OCI-LY1 (cell line): ENCODE data around the gene ETV2.
"Not testable (repeated sequence)": the region's sequence is repeated elsewhere in the genome, so short reads cannot be mapped to it uniquely, and the experiment has no call there.

ENCODE experiments used
- H2AFZ ChIP-seq: fragments of 200-600 bp; sonication (generic), shearing (Covaris generic); 2 replicates; pipeline ENCODE4 v1.6.0; 2014; ENCODE audit warnings: antibody characterized with exemption, mild to moderate bottlenecking, low read length
- H3F3A ChIP-seq: fragments of 200-600 bp; sonication (generic), shearing (Covaris generic); 2 replicates; pipeline ENCODE4 v1.6.0; 2014; ENCODE audit warnings: mild to moderate bottlenecking, antibody characterized with exemption, low read length, moderate library complexity; ENCODE audit not compliant: insufficient read depth
- H3K27ac ChIP-seq: fragments of 200-600 bp; sonication (generic); 2 replicates; pipeline ENCODE4 v1.5.1; 2014; ENCODE audit warnings: low read length, mixed run types, mild to moderate bottlenecking, low read depth; ENCODE audit not compliant: poor library complexity, severe bottlenecking
- H3K27me3 ChIP-seq: fragments of 200-600 bp; sonication (generic); 2 replicates; pipeline ENCODE4 v1.6.0; 2014; ENCODE audit warnings: antibody characterized with exemption, mild to moderate bottlenecking, low read length, moderate library complexity; ENCODE audit not compliant: insufficient read depth
- H3K36me3 ChIP-seq: fragments of 200-600 bp; sonication (generic); 2 replicates; pipeline ENCODE4 v1.6.1; 2014; ENCODE audit warnings: mild to moderate bottlenecking, antibody characterized with exemption, low read length, moderate library complexity, mixed read lengths; ENCODE audit not compliant: insufficient read depth
- H3K4me1 ChIP-seq: fragments of 200-600 bp; sonication (generic); 2 replicates; pipeline ENCODE4 v1.5.1; 2014; ENCODE audit warnings: mild to moderate bottlenecking, low read length, moderate library complexity; ENCODE audit not compliant: insufficient read depth, severe bottlenecking
- H3K4me2 ChIP-seq: fragments of 200-600 bp; sonication (generic), shearing (Covaris generic); 2 replicates; pipeline ENCODE4 v1.6.1; 2014; ENCODE audit warnings: low read length
- H3K4me3 ChIP-seq: fragments of 200-600 bp; sonication (generic); 2 replicates; pipeline ENCODE4 v1.5.1; 2014; ENCODE audit warnings: low read length, low read depth, mild to moderate bottlenecking, mixed read lengths; ENCODE audit not compliant: poor library complexity, severe bottlenecking
- H3K79me2 ChIP-seq: fragments of 200-600 bp; shearing (Covaris generic); 2 replicates; pipeline ENCODE4 v1.6.1; 2016; ENCODE audit warnings: mixed run types, low read length, mixed read lengths; ENCODE audit not compliant: insufficient read depth
- H3K9ac ChIP-seq: fragments of 200-600 bp; sonication (generic), shearing (Covaris generic); 2 replicates; pipeline ENCODE4 v1.6.1; 2014; ENCODE audit warnings: mild to moderate bottlenecking, low read length, mixed read lengths
- H3K9me2 ChIP-seq: fragments of 200-600 bp; sonication (generic), shearing (Covaris generic); 2 replicates; pipeline ENCODE4 v1.6.1; 2014; ENCODE audit warnings: low read depth, mild to moderate bottlenecking, low read length, mixed read lengths
- H3K9me3 ChIP-seq: fragments of 200-600 bp; shearing (Covaris generic); 2 replicates; pipeline ENCODE4 v1.6.1; 2014; ENCODE audit warnings: low read length, mixed read lengths
- H4K20me1 ChIP-seq: fragments of 200-600 bp; sonication (generic), shearing (Covaris generic); 2 replicates; pipeline ENCODE4 v1.6.0; 2016; ENCODE audit warnings: mild to moderate bottlenecking, low read length; ENCODE audit not compliant: insufficient read depth
- CTCF ChIP-seq: fragments of 200-600 bp; sonication (generic), shearing (Covaris generic); IDR thresholded peaks from 2 replicates; pipeline ENCODE4 v1.5.1; 2017; ENCODE audit warnings: mild to moderate bottlenecking, antibody characterized with exemption, low read length, moderate library complexity, mixed read lengths
- EZH2 ChIP-seq: fragments of 200-600 bp; sonication (generic), shearing (Covaris generic); IDR thresholded peaks from 2 replicates; pipeline ENCODE4 v1.8.0; 2017; ENCODE audit warnings: borderline replicate concordance, mixed run types, mild to moderate bottlenecking, antibody characterized with exemption, low read length, moderate library complexity, mixed read lengths

ETV2 gene

GRCh38 chr19:35641515-35642151 lies at the start of gene ETV2:
ETV2 (plus strand) TSS chr19:35641745; CDS start chr19:35642461, 716 bp downstream.
- Histone ChIP-seq H3F3A (peaks cover 4% of the 10 kb centered on the region; the same call in 1 of the 2 replicates), H3K9me2 (no peaks in the 10 kb centered on the region), H3K4me1 (peaks cover 31% of the 10 kb centered on the region), H3K4me2 (peak within 1 kb of the TSS; percentile 21; the same call in 1 of the 2 replicates), H3K9me3 (no peaks in the 10 kb centered on the region), H4K20me1 (no peaks in the 10 kb centered on the region), H3K27ac (no peak within 1 kb of the TSS), H2AFZ (no peak within 1 kb of the TSS), H3K4me3 (peak within 1 kb of the TSS; percentile 11), H3K9ac (no peak within 1 kb of the TSS), H3K27me3 (no peaks in the 10 kb centered on the region), H3K36me3 (peaks cover 17% of the 10 kb centered on the region), H3K79me2 (no peaks in the 10 kb centered on the region)
- TF ChIP-seq EZH2 (no peak), CTCF (no peak)

- Histone ChIP-seq H3K4me2 (no peak overlapping the region), H3K36me3 (no peaks in the 10 kb centered on the region), H3K27me3 (no peaks in the 10 kb centered on the region), H3K4me1 (no peaks in the 10 kb centered on the region), H4K20me1 (no peaks in the 10 kb centered on the region), H3K9me3 (no peaks in the 10 kb centered on the region), H3K27ac (no peak overlapping the region), H3K79me2 (no peaks in the 10 kb centered on the region), H3F3A (no peaks in the 10 kb centered on the region), H2AFZ (no peak overlapping the region), H3K9ac (no peak overlapping the region), H3K4me3 (no peak overlapping the region), H3K9me2 (no peaks in the 10 kb centered on the region)
- TF ChIP-seq EZH2 (no peak), CTCF (peak; percentile 75)
These were observed 49.3 kb upstream of the ETV2 start for GRCh38 chr19:35592226-35592625.

- H3K4me3 ChIP-seq = not testable (repeated sequence)
These were observed 46.5 kb upstream of the ETV2 start for GRCh38 chr19:35595026-35595425.

GRCh38 chr19:35595928-35596327 lies 45.6 kb upstream of the ETV2 start:
- H3K79me2 ChIP-seq = no peaks in the 10 kb centered on the region
- no peaks in the 10 kb centered on the region for H3K9me2 ChIP-seq
- H3K36me3 ChIP-seq = no peaks in the 10 kb centered on the region
- no peaks in the 10 kb centered on the region for H3F3A ChIP-seq
- H4K20me1 ChIP-seq = no peaks in the 10 kb centered on the region
- no peak overlapping the region for H3K9ac ChIP-seq
- H3K4me2 ChIP-seq = no peak overlapping the region
- no peaks in the 10 kb centered on the region for H3K27me3 ChIP-seq
- H3K9me3 ChIP-seq = no peaks in the 10 kb centered on the region
- no peaks in the 10 kb centered on the region for H3K4me1 ChIP-seq
- no peak for TF ChIP-seq EZH2
- no peak overlapping the region for H3K27ac ChIP-seq
- no peak overlapping the region for H3K4me3 ChIP-seq
- H2AFZ ChIP-seq = no peak overlapping the region

More at GRCh38 chr19:35595026-35595425, 46.5 kb upstream of the ETV2 start:
- not testable (repeated sequence) for H3K79me2 ChIP-seq, H4K20me1 ChIP-seq, H3K9me2 ChIP-seq, H3K36me3 ChIP-seq, H3K4me1 ChIP-seq, H3K9me3 ChIP-seq, H3K9ac ChIP-seq, H3K27ac ChIP-seq, H3K27me3 ChIP-seq, H2AFZ ChIP-seq, H3K4me2 ChIP-seq, H3F3A ChIP-seq
